HepG2 (cell line): ENCODE measurements around the gene RNU1-2. TPM values are rescaled to one million over a fixed set of nuclear protein-coding genes. Genes with fewer than 3 reads are reported as not detected.

Source experiments
- BCL6 ChIP-seq: IDR thresholded peaks from 2 replicates; pipeline ENCODE4 v1.6.1; 2016; ENCODE audit warnings: missing genetic modification reagents, missing compliant biosample characterization
- CREB1 ChIP-seq, 2 experiments: fragments of 450-650 bp in 1 of 2; IDR thresholded peaks; 2 replicates each; pipeline ENCODE4 v1.6.1; 2016 to 2017; ENCODE audit warnings: control low read depth in 1 of 2, mild to moderate bottlenecking in 1 of 2, missing compliant biosample characterization in 1 of 2, missing genetic modification characterization in 1 of 2
- GTF2F1 ChIP-seq: fragments of 150-350 bp; IDR thresholded peaks from 2 replicates; pipeline ENCODE4 v1.6.1; 2014; ENCODE audit warnings: low read length
- HNF1B ChIP-seq: sonication (generic); formaldehyde crosslinking; IDR thresholded peaks from 2 replicates; pipeline ENCODE4 v1.5.1; 2020; ENCODE audit warnings: mild to moderate bottlenecking, moderate library complexity, missing genetic modification reagents
- IRF2 ChIP-seq: IDR thresholded peaks from 2 replicates; pipeline ENCODE4 v1.6.1; 2018; ENCODE audit warnings: missing genetic modification reagents, missing compliant biosample characterization
- JUN ChIP-seq: sonication (generic); formaldehyde crosslinking; IDR thresholded peaks from 2 replicates; pipeline ENCODE4 v1.4.0; 2020; ENCODE audit warnings: mild to moderate bottlenecking, missing genetic modification reagents
- MIER2 ChIP-seq: IDR thresholded peaks from 2 replicates; pipeline ENCODE4 v1.6.1; 2016; ENCODE audit warnings: missing biosample characterization, missing genetic modification reagents
- MTF1 ChIP-seq: sonication (generic); formaldehyde crosslinking; IDR thresholded peaks from 2 replicates; pipeline ENCODE4 v1.5.0; 2020; ENCODE audit warnings: missing genetic modification reagents
- NFYB ChIP-seq: sonication (generic); formaldehyde crosslinking; IDR thresholded peaks from 2 replicates; pipeline ENCODE4 v1.4.0; 2020; ENCODE audit warnings: missing genetic modification reagents
- NFYC ChIP-seq: IDR thresholded peaks from 2 replicates; pipeline ENCODE4 v1.6.1; 2016; ENCODE audit warnings: missing genetic modification reagents, missing compliant biosample characterization
- SIX1 ChIP-seq: sonication (generic); formaldehyde crosslinking; IDR thresholded peaks from 2 replicates; pipeline ENCODE4 v1.4.0; 2020; ENCODE audit warnings: missing genetic modification reagents, borderline replicate concordance
- SMYD3 ChIP-seq: sonication (generic); formaldehyde crosslinking; IDR thresholded peaks from 2 replicates; pipeline ENCODE4 v1.8.1; 2023; ENCODE audit warnings: mild to moderate bottlenecking, missing genetic modification reagents
- SNAPC2 ChIP-seq: sonication (generic); formaldehyde crosslinking; IDR thresholded peaks from 2 replicates; pipeline ENCODE4 v1.8.1; 2022; ENCODE audit warnings: mild to moderate bottlenecking, missing genetic modification reagents
- YY1 ChIP-seq: IDR thresholded peaks from 2 replicates; pipeline ENCODE4 v1.6.1; 2011; ENCODE audit warnings: low read length, low read depth, moderate library complexity, mild to moderate bottlenecking; ENCODE audit not compliant: insufficient read depth, insufficient replicate concordance
- ZNF143 ChIP-seq: sonication (generic); formaldehyde crosslinking; IDR thresholded peaks from 2 replicates; pipeline ENCODE4 v1.4.0; 2020; ENCODE audit warnings: missing genetic modification reagents
- ZNF331 ChIP-seq: sonication (generic); formaldehyde crosslinking; IDR thresholded peaks from 2 replicates; pipeline ENCODE4 v1.4.0; 2020; ENCODE audit warnings: missing genetic modification reagents
- ZNF430 ChIP-seq: sonication (generic); formaldehyde crosslinking; IDR thresholded peaks from 2 replicates; pipeline ENCODE4 v1.9.0; 2021; ENCODE audit warnings: mild to moderate bottlenecking, missing genetic modification reagents
- ZNF589 ChIP-seq: sonication (generic); formaldehyde crosslinking; conservative IDR thresholded peaks from 2 replicates; pipeline ENCODE4 v1.8.0; 2022; ENCODE audit warnings: mild to moderate bottlenecking, moderate library complexity, missing genetic modification reagents
- ZNF629 ChIP-seq: sonication (generic); formaldehyde crosslinking; conservative IDR thresholded peaks from 2 replicates; pipeline ENCODE4 v1.5.0; 2020; ENCODE audit warnings: missing genetic modification reagents
- polyA plus RNA-seq, 8 experiments: library from polyadenylated mRNA; depleted of rRNA in 3 of 8; stranded (reverse) in 7 of 8; unstranded in 1 of 8; fragments of >200 nt; fragmentation: Illumina TruSeq in 4 of 8; extraction: Trizol in 4 of 8; gene quantifications; 2 replicates each; pipeline versions ENCODE4 v1.2.1 to v1.2.3, GENCODE V29; 2011 to 2016; ENCODE audit warnings: low read depth in 4 of 8, missing spikeins in 1 of 8, mixed read lengths in 1 of 8; ENCODE audit not compliant: insufficient read depth in 1 of 8
- total RNA-seq, 5 experiments: library from RNA; depleted of rRNA; stranded (reverse); fragments of >200 nt; fragmentation: Illumina TruSeq; extraction: Trizol; gene quantifications; 2 replicates each; pipeline ENCODE4 v1.2.3, GENCODE V29; 2016; ENCODE audit warnings: low read depth in 1 of 5
- TF ChIP-seq, protein P1 (sequence below): sonication (generic); formaldehyde crosslinking; IDR thresholded peaks from 2 replicates; pipeline ENCODE4 v1.8.0; 2022; ENCODE audit warnings: mild to moderate bottlenecking, missing genetic modification reagents; ENCODE audit not compliant: insufficient replicate concordance
- TF ChIP-seq, protein P2 (sequence below): sonication (generic); formaldehyde crosslinking; IDR thresholded peaks from 2 replicates; pipeline ENCODE4 v1.5.1; 2020; ENCODE audit warnings: missing genetic modification reagents, mild to moderate bottlenecking, borderline replicate concordance
- TF ChIP-seq, protein P3 (sequence below): sonication (generic); formaldehyde crosslinking; IDR thresholded peaks from 2 replicates; pipeline ENCODE4 v1.4.0; 2020; ENCODE audit warnings: missing genetic modification reagents
- TF ChIP-seq, protein P4 (sequence below): IDR thresholded peaks from 2 replicates; pipeline ENCODE4 v1.6.1; 2012; ENCODE audit warnings: inconsistent platforms

Gene RNU1-2
- total and polyA plus RNA-seq, 2 of the 13 experiments (the other 11 are each of a cell fraction or from before 2014, with no cell fraction given): under 0.01 to 11,018 TPM

DNA sequence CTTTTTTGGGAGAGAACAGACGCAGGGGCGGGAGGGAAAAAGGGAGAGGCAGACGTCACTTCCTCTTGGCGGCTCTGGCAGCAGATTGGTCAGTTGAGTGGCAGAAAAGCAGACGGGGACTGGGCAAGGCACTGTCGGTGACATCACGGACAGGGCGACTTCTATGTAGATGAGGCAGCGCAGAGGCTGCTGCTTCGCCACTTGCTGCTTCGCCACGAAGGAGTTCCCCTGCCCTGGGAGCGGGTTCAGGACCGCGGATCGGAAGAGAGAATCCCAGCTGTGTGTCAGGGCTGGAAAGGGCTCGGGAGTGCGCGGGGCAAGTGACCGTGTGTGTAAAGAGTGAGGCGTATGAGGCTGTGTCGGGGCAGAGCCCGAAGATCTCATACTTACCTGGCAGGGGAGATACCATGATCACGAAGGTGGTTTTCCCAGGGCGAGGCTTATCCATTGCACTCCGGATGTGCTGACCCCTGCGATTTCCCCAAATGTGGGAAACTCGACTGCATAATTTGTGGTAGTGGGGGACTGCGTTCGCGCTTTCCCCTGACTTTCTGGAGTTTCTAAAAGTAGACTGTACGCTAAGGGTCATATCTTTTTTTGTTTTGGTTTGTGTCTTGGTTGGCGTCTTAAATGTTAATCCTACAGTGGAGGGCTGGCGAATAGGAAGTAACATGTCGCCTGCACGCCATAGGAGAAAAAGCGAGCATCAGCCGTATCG, at the start of gene RNU1-2 (continued):
- TF ChIP-seq HNF1B (CRISPR knock-in tag) (peak; percentile 45; the same call in 1 of the 2 replicates), CREB1 (IDR thresholded peaks at IDR 0.05) (peak; percentile 90), CREB1 (CRISPR knock-in tag; IDR thresholded peaks at IDR 0.05) (peak; percentile 93), NFYC (peak; percentile 64), ZNF331 (0 out of 2 replicates have a peak, but pooled peaks have one; percentile 25), MTF1 (CRISPR knock-in tag) (peak; percentile 12; the same call in 1 of the 2 replicates), NFYB (CRISPR knock-in tag) (peak; percentile 77), YY1 (peak; percentile 17), ZNF629 (CRISPR knock-in tag) (0 out of 2 replicates have a peak, but pooled peaks have one; percentile 15), ZNF143 (CRISPR knock-in tag) (peak; percentile 88), MIER2 (CRISPR knock-in tag) (peak; percentile 61; the same call in 1 of the 2 replicates), SNAPC2 (CRISPR knock-in tag) (peak; percentile 100), SIX1 (CRISPR knock-in tag) (0 out of 2 replicates have a peak, but pooled peaks have one; percentile 19), ZNF589 (CRISPR knock-in tag) (0 out of 2 replicates have a peak, but pooled peaks have one; percentile 63), SMYD3 (CRISPR knock-in tag) (0 out of 2 replicates have a peak, but pooled peaks have one; percentile 32), ZNF430 (CRISPR knock-in tag) (0 out of 2 replicates have a peak, but pooled peaks have one; percentile 31), JUN (CRISPR knock-in tag) (peak; percentile 18; the same call in 1 of the 2 replicates), BCL6 (CRISPR knock-in tag) (peak; percentile 24; the same call in 1 of the 2 replicates), GTF2F1 (0 out of 2 replicates have a peak, but pooled peaks have one; percentile 43), IRF2 (CRISPR knock-in tag) (peak; percentile 77; the same call in 1 of the 2 replicates)
- TF ChIP-seq, protein P1, sequence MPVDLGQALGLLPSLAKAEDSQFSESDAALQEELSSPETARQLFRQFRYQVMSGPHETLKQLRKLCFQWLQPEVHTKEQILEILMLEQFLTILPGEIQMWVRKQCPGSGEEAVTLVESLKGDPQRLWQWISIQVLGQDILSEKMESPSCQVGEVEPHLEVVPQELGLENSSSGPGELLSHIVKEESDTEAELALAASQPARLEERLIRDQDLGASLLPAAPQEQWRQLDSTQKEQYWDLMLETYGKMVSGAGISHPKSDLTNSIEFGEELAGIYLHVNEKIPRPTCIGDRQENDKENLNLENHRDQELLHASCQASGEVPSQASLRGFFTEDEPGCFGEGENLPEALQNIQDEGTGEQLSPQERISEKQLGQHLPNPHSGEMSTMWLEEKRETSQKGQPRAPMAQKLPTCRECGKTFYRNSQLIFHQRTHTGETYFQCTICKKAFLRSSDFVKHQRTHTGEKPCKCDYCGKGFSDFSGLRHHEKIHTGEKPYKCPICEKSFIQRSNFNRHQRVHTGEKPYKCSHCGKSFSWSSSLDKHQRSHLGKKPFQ (CRISPR knock-in tag): peak; percentile 41
- TF ChIP-seq, protein P2, sequence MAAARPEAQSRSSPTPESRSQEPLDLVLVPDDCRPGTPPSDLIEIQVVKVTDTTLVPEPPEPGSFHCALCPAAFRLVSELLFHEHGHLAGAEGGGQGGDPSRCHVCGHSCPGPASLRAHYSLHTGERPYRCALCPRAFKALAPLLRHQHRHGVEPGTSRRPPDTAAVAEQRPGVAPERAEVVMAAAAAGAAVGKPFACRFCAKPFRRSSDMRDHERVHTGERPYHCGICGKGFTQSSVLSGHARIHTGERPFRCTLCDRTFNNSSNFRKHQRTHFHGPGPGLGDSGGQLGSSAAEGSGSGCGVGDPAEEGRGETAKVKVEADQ: 0 out of 2 replicates have a peak, but pooled peaks have one; percentile 58
- TF ChIP-seq, protein P3, sequence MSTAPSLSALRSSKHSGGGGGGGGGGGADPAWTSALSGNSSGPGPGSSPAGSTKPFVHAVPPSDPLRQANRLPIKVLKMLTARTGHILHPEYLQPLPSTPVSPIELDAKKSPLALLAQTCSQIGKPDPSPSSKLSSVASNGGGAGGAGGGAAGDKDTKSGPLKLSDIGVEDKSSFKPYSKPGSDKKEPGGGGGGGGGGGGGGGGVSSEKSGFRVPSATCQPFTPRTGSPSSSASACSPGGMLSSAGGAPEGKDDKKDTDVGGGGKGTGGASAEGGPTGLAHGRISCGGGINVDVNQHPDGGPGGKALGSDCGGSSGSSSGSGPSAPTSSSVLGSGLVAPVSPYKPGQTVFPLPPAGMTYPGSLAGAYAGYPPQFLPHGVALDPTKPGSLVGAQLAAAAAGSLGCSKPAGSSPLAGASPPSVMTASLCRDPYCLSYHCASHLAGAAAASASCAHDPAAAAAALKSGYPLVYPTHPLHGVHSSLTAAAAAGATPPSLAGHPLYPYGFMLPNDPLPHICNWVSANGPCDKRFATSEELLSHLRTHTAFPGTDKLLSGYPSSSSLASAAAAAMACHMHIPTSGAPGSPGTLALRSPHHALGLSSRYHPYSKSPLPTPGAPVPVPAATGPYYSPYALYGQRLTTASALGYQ: 0 out of 2 replicates have a peak, but pooled peaks have one; percentile 32
- TF ChIP-seq, protein P4, sequence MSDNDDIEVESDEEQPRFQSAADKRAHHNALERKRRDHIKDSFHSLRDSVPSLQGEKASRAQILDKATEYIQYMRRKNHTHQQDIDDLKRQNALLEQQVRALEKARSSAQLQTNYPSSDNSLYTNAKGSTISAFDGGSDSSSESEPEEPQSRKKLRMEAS: peak; percentile 3; the same call in 1 of the 2 replicates
